Esophagus muscularis mucosa (tissue), 3 donors: ENCODE data around the gene TRIP11.
"Not testable (repeated sequence)": the region's sequence is repeated elsewhere in the genome, so short reads cannot be mapped to it uniquely, and the experiment has no call there.

ENCODE experiments used
- CTCF ChIP-seq, 3 experiments: fragments of 200-600 bp in 2 of 3; fragments of 450-650 bp in 1 of 3; sonication (generic) in 2 of 3; IDR thresholded peaks; one replicate each; pipeline ENCODE4 v1.5.1; 2017 to 2019; ENCODE audit warnings: antibody characterized with exemption in 3 of 3, mild to moderate bottlenecking in 2 of 3, moderate library complexity in 1 of 3
- POLR2A ChIP-seq: fragments of 450-650 bp; IDR thresholded peaks from one replicate; pipeline ENCODE4 v1.6.1; 2017; ENCODE audit warnings: antibody characterized with exemption, moderate library complexity, mild to moderate bottlenecking, low read depth
- POLR2AphosphoS5 ChIP-seq, 2 donors: sonication (generic); formaldehyde crosslinking; IDR thresholded peaks; one replicate each; pipeline ENCODE4 v1.6.1; 2017; ENCODE audit warnings: antibody characterized with exemption in 2 of 2

- not testable (repeated sequence) for TF ChIP-seq CTCF (IDR thresholded peaks at IDR 0.05); POLR2A; POLR2AphosphoS5 (IDR thresholded peaks at IDR 0.05)
These were observed 9.4 kb upstream of the TRIP11 start for GRCh38 chr14:92049221-92049620.
